Measurements from ENCODE around the gene FGF14.

- TF ChIP-seq, protein P1, sequence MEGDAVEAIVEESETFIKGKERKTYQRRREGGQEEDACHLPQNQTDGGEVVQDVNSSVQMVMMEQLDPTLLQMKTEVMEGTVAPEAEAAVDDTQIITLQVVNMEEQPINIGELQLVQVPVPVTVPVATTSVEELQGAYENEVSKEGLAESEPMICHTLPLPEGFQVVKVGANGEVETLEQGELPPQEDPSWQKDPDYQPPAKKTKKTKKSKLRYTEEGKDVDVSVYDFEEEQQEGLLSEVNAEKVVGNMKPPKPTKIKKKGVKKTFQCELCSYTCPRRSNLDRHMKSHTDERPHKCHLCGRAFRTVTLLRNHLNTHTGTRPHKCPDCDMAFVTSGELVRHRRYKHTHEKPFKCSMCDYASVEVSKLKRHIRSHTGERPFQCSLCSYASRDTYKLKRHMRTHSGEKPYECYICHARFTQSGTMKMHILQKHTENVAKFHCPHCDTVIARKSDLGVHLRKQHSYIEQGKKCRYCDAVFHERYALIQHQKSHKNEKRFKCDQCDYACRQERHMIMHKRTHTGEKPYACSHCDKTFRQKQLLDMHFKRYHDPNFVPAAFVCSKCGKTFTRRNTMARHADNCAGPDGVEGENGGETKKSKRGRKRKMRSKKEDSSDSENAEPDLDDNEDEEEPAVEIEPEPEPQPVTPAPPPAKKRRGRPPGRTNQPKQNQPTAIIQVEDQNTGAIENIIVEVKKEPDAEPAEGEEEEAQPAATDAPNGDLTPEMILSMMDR (IDR thresholded peaks at IDR 0.05), result peak; percentile 38 to 62 (median 60)
- TF ChIP-seq POLR2A (IDR thresholded peaks at IDR 0.05), result no peak
Measured at GRCh38 chr13:102141625-102142472, 260.0 kb downstream of the FGF14 start.
